ENCODE results near the gene ADCY10. TPM values are rescaled to one million over a fixed set of nuclear protein-coding genes. Genes with fewer than 3 reads are reported as not detected.

ADCY10 gene
- total and polyA plus RNA-seq, 3 experiments from 2014 or later = 0.09 TPM; not detected in 2

- ChIA-PET POLR2A (no interaction called here), CTCF (no interaction called here)
Observed at GRCh38 chr1:167829868-167830267, 84.1 kb downstream of the ADCY10 start.

DNA sequence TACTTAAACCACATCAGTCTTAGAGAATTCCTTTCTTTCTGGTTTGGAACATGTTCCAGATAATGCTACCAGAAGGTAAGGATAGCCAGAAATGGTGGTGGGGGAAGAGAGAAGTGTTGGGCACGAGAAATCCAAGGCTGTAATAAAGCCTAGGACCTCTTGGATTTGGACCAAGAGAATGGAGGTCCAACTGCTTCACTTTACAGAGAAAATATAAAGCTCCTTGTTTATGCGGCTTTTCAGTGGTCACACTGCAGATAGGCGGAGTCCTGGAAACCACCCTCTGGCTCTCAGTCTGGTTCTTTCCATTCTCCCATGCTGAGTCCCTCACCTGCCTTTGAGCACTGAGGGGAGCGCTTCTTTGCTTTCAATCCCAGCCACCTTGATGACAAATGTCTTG lies 87.8 kb downstream of the ADCY10 start:
- CTCF ChIA-PET = no interaction called here
- peaks cover 1 to 8% of the 10 kb centered on the region in 2 donors for H3K27me3 Mint-ChIP-seq
- no peak overlapping the region for H3K27ac Mint-ChIP-seq

More at GRCh38 chr1:167829868-167830267, 84.1 kb downstream of the ADCY10 start:
- H3K9me3 Mint-ChIP-seq = peaks cover 0 to 5% (median 0%) of the 10 kb centered on the region in 5 donors
- peaks cover 0 to 4% (median 0%) of the 10 kb centered on the region in 3 donors for H3K36me3 Mint-ChIP-seq
- no peak overlapping the region for H3K4me3 Mint-ChIP-seq
- H3K9me3 ChIP-seq (ENCODE audit: low read length) = no peaks in the 10 kb centered on the region
- no peak overlapping the region for H3K27ac ChIP-seq (ENCODE audit: low read depth, low read length)
- H3K4me1 ChIP-seq (ENCODE audit: insufficient read depth, low read length) = no peaks in the 10 kb centered on the region
- no peaks in the 10 kb centered on the region for H3K36me3 ChIP-seq (ENCODE audit: insufficient read depth, low read length)
- H3K27ac Mint-ChIP-seq = no peak overlapping the region
- no peak overlapping the region for H3K4me3 ChIP-seq (ENCODE audit: low read length)
- H3K27me3 ChIP-seq (ENCODE audit: insufficient read depth, low read length, poor library complexity, severe bottlenecking) = no peaks in the 10 kb centered on the region
- H3K27me3 Mint-ChIP-seq = peaks cover 5 to 10% of the 10 kb centered on the region in 2 donors
- no peaks in the 10 kb centered on the region for H3K4me1 Mint-ChIP-seq
- no peak for DNase-seq

DNA sequence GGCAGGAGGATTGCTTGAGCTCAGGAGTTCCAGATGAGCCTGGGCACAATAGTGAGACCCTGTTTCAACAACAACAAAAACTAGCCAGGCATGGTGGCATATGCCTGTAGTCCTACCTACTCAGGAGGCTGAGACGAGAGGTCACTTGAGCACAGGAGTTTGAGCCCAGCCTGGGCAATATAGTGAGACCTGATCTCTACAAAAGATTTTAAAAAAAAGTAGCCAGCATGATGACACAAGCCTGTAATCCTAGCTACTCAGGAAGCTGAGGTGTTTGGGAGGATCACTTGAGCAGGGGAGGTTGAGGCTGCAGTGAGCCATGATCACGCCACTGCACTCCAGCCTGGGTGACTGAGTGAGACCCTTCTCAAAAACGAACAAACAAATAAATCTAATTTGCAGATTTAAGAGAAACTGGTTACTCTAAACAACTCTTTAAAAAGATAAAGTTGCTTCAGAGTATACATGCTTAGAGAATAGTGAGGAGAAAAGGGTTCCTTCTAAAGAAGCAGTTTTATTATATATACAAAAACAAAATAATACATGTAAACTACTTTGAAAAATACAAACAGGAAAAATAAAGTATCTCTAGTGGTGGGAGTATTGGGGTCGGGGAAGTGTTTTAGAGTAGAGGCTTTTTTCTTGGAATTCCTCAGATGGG lies 88.4 kb downstream of the ADCY10 start:
- H3K4me3 Mint-ChIP-seq = no peak overlapping the region
- H3K27ac ChIP-seq (ENCODE audit: low read depth, low read length) = peak overlapping the region; percentile 31
- peaks cover 1 to 7% of the 10 kb centered on the region in 2 donors for H3K27me3 Mint-ChIP-seq
- H3K4me3 ChIP-seq (ENCODE audit: low read length) = no peak overlapping the region
- CTCF ChIA-PET = no interaction called here
- no peaks in the 10 kb centered on the region for H3K36me3 Mint-ChIP-seq
- H3K36me3 ChIP-seq (ENCODE audit: insufficient read depth, low read length) = no peaks in the 10 kb centered on the region
- no peaks in the 10 kb centered on the region for H3K4me1 ChIP-seq (ENCODE audit: insufficient read depth, low read length)
- no peak for DNase-seq
- no peaks in the 10 kb centered on the region for H3K9me3 ChIP-seq (ENCODE audit: low read length)
- no peak overlapping the region for H3K27ac Mint-ChIP-seq
- no peaks in the 10 kb centered on the region for H3K27me3 ChIP-seq (ENCODE audit: insufficient read depth, low read length, poor library complexity, severe bottlenecking)
- H3K4me1 Mint-ChIP-seq = peaks cover 7% of the 10 kb centered on the region in 3 donors
- POLR2A ChIA-PET = no interaction called here
- H3K9me3 Mint-ChIP-seq = peaks cover 0 to 2% (median 0%) of the 10 kb centered on the region in 5 donors

More for the DNA sequence above, 87.8 kb downstream of the ADCY10 start:
- Histone ChIP-seq H3K9me3 (ENCODE audit: low read length) (no peaks in the 10 kb centered on the region), H3K27me3 (ENCODE audit: insufficient read depth, low read length, poor library complexity, severe bottlenecking) (no peaks in the 10 kb centered on the region), H3K36me3 (ENCODE audit: insufficient read depth, low read length) (no peaks in the 10 kb centered on the region), H3K4me1 (ENCODE audit: insufficient read depth, low read length) (no peaks in the 10 kb centered on the region), H3K4me3 (ENCODE audit: low read length) (no peak overlapping the region), H3K27ac (ENCODE audit: low read depth, low read length) (peak overlapping the region; percentile 31)
- Mint-ChIP-seq H3K36me3 (no peaks in the 10 kb centered on the region), H3K4me3 (no peak overlapping the region), H3K4me1 (peaks cover 7% of the 10 kb centered on the region in 3 donors), H3K9me3 (peaks cover 0 to 2% (median 0%) of the 10 kb centered on the region in 5 donors)
- DNase-seq = no peak
- POLR2A ChIA-PET = no interaction called here

- H3K4me3 Mint-ChIP-seq = peak overlapping the region in 1 of 7 donors; percentile 9
- no peaks in the 10 kb centered on the region for H3K4me1 ChIP-seq (ENCODE audit: insufficient read depth, low read length)
- ChIA-PET CTCF (no interaction called here), POLR2A (no interaction called here)
- H3K27me3 ChIP-seq (ENCODE audit: insufficient read depth, low read length, poor library complexity, severe bottlenecking) = no peaks in the 10 kb centered on the region
- peaks cover 4 to 12% of the 10 kb centered on the region in 2 donors for H3K27me3 Mint-ChIP-seq
- peaks cover 0 to under 1% (median 0%) of the 10 kb centered on the region in 5 donors for H3K9me3 Mint-ChIP-seq
- H3K36me3 Mint-ChIP-seq = no peaks in the 10 kb centered on the region
- peaks cover 7 to 14% (median 10%) of the 10 kb centered on the region in 3 donors for H3K4me1 Mint-ChIP-seq
- no peak overlapping the region for H3K27ac Mint-ChIP-seq
- DNase-seq = no peak
- H3K4me3 ChIP-seq (ENCODE audit: low read length) = no peak overlapping the region
- H3K36me3 ChIP-seq (ENCODE audit: insufficient read depth, low read length) = no peaks in the 10 kb centered on the region
- no peak overlapping the region for H3K27ac ChIP-seq (ENCODE audit: low read depth, low read length)
- H3K9me3 ChIP-seq (ENCODE audit: low read length) = no peaks in the 10 kb centered on the region
Observed at GRCh38 chr1:167824163-167824794, 89.7 kb downstream of the ADCY10 start.

DNA sequence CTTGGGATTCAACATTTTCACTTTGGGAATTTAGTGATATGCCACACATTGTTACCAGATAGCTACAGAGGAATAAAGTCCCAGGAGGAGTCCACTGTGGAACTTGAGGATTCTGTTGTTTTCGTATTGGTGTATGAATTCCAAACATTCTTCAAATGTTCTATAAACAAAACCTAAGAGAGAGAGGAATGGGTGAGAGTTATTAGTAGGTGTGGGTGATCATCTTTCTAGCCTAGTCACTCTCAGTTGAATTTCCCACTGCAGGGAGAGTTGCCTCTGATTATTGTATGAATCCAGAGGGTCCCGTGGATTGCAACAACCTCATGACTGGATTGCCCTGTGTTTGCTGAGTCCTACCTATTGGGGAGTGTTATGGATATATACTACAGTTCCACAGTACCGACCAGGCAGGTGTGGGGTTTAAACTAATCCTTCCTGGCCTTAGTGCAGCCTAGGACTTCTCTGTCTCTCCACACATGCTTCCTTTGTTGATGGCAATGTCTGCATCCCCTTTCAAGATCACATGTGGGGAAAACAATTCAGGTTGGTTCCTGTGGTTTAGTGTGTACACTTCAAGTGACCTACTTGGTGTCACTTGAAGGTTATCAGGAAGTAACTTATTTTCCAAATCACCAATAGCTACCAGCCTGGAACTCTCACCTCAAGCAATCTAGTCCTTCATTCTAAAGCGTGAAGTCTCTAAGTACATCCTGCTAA lies 91.8 kb downstream of the ADCY10 start:
- POLR2A ChIA-PET = no interaction called here
- H3K9me3 Mint-ChIP-seq = no peaks in the 10 kb centered on the region
- Histone ChIP-seq H3K36me3 (ENCODE audit: insufficient read depth, low read length) (no peaks in the 10 kb centered on the region), H3K4me3 (ENCODE audit: low read length) (no peak overlapping the region), H3K27me3 (ENCODE audit: insufficient read depth, low read length, poor library complexity, severe bottlenecking) (no peaks in the 10 kb centered on the region), H3K4me1 (ENCODE audit: insufficient read depth, low read length) (no peaks in the 10 kb centered on the region), H3K9me3 (ENCODE audit: low read length) (no peaks in the 10 kb centered on the region), H3K27ac (ENCODE audit: low read depth, low read length) (no peak overlapping the region)
- H3K4me3 Mint-ChIP-seq = no peak overlapping the region
- H3K36me3 Mint-ChIP-seq = no peaks in the 10 kb centered on the region
- CTCF ChIA-PET = interaction anchor here (1.0 kb wide), 1 partner anchor 11 kb away, joined by 3 read pairs; no protein-coding TSS in a partner anchor
- peaks cover 4 to 12% of the 10 kb centered on the region in 2 donors for H3K27me3 Mint-ChIP-seq
- peaks cover 7 to 14% (median 10%) of the 10 kb centered on the region in 3 donors for H3K4me1 Mint-ChIP-seq
- DNase-seq = no peak
- peak overlapping the region in 1 of 8 donors; percentile 14 for H3K27ac Mint-ChIP-seq

DNA sequence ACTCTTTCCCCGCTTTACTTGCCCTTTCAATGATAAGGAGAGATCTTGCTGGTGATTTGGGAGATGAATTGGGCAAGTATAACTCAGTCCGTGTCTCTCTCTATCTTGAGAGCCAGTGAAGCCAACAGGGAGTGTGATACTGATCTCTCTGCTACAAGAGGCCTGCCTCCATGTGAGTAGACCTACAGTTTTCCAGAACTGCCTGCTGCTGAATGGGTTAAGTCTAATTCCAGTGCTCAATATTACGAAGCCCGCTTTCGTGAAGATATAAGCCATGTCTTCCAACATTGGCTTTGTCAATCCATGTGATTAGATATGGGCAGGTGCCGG lies 92.6 kb downstream of the ADCY10 start:
- ChIA-PET CTCF (no interaction called here), POLR2A (no interaction called here)
- H3K36me3 Mint-ChIP-seq = no peaks in the 10 kb centered on the region
- no peak overlapping the region for H3K27ac Mint-ChIP-seq
- Histone ChIP-seq H3K27ac (ENCODE audit: low read depth, low read length) (peak overlapping the region; percentile 40), H3K4me1 (ENCODE audit: insufficient read depth, low read length) (no peaks in the 10 kb centered on the region), H3K4me3 (ENCODE audit: low read length) (no peak overlapping the region), H3K36me3 (ENCODE audit: insufficient read depth, low read length) (no peaks in the 10 kb centered on the region), H3K9me3 (ENCODE audit: low read length) (no peaks in the 10 kb centered on the region), H3K27me3 (ENCODE audit: insufficient read depth, low read length, poor library complexity, severe bottlenecking) (no peaks in the 10 kb centered on the region)
- peaks cover 4 to 12% of the 10 kb centered on the region in 2 donors for H3K27me3 Mint-ChIP-seq
- peaks cover 0 to 3% (median 0%) of the 10 kb centered on the region in 5 donors for H3K9me3 Mint-ChIP-seq
- peak overlapping the region in 1 of 7 donors; percentile 3 for H3K4me3 Mint-ChIP-seq
- H3K4me1 Mint-ChIP-seq = peaks cover 7 to 14% (median 10%) of the 10 kb centered on the region in 3 donors
- no peak for DNase-seq

DNA sequence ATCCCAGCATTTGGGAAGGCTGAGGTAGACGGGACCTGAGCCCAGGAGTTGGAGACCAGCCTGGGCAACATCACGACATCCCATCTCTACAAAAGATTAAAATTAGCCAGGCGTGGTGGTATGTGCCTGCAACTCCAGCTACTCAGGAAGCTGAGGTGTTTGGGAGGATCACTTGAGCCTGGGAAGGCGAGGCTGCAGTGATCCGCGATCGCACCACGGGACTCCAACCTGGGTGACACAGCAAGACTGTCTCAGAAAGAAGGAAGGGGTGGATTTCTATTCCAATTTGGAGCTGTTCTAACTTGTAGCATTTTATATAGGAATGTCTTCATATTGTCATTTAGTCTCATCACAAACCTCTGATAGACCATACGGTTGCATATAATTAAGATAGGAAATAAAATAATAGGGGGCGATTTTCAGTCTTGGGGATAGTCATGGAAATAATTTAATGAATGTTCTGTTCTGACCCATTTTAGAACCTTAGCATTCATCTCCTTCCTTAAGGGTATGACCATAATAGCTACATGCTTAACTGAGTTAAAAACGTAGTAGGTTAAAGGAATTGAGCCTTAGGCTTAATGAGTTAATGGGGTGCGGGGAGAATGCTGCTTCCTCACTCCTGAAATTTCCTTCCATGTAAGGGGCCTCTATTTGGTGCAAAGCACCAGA lies 93.1 kb downstream of the ADCY10 start:
- ChIA-PET POLR2A (no interaction called here), CTCF (no interaction called here)
- Mint-ChIP-seq H3K4me3 (no peak overlapping the region), H3K9me3 (peaks cover 1 to 5% (median 1%) of the 10 kb centered on the region in 5 donors), H3K36me3 (peaks cover 0 to 3% (median 0%) of the 10 kb centered on the region in 3 donors), H3K27ac (no peak overlapping the region), H3K27me3 (peaks cover 4 to 12% of the 10 kb centered on the region in 2 donors), H3K4me1 (peaks cover 7 to 14% (median 10%) of the 10 kb centered on the region in 3 donors)
- no peaks in the 10 kb centered on the region for H3K27me3 ChIP-seq (ENCODE audit: insufficient read depth, low read length, poor library complexity, severe bottlenecking)
- no peaks in the 10 kb centered on the region for H3K36me3 ChIP-seq (ENCODE audit: insufficient read depth, low read length)
- H3K4me3 ChIP-seq (ENCODE audit: low read length) = no peak overlapping the region
- no peak for DNase-seq
- H3K9me3 ChIP-seq (ENCODE audit: low read length) = no peaks in the 10 kb centered on the region
- H3K27ac ChIP-seq (ENCODE audit: low read depth, low read length) = peak overlapping the region; percentile 40
- H3K4me1 ChIP-seq (ENCODE audit: insufficient read depth, low read length) = no peaks in the 10 kb centered on the region
